ENCODE measurements around the gene HBB. TPM values are rescaled to one million over a fixed set of nuclear protein-coding genes. Genes with fewer than 3 reads are reported as not detected.

HBB gene
- total and polyA plus RNA-seq, 8 donors = 2.2 to 89.0 (median 4.4) TPM

GRCh38 chr11:5188201-5188600, 38.7 kb downstream of the HBB start:
- DNase-seq = no peak
- WGBS, 2 donors = 75 to 76% methylated on average over 2 of the region's 2 CpGs
- H3K9me3 ChIP-seq = no peaks in the 10 kb centered on the region
- TF ChIP-seq, protein P1, sequence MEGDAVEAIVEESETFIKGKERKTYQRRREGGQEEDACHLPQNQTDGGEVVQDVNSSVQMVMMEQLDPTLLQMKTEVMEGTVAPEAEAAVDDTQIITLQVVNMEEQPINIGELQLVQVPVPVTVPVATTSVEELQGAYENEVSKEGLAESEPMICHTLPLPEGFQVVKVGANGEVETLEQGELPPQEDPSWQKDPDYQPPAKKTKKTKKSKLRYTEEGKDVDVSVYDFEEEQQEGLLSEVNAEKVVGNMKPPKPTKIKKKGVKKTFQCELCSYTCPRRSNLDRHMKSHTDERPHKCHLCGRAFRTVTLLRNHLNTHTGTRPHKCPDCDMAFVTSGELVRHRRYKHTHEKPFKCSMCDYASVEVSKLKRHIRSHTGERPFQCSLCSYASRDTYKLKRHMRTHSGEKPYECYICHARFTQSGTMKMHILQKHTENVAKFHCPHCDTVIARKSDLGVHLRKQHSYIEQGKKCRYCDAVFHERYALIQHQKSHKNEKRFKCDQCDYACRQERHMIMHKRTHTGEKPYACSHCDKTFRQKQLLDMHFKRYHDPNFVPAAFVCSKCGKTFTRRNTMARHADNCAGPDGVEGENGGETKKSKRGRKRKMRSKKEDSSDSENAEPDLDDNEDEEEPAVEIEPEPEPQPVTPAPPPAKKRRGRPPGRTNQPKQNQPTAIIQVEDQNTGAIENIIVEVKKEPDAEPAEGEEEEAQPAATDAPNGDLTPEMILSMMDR (IDR thresholded peaks at IDR 0.05) = no peak
- no peak for FAIRE-seq
- H3K4me3 ChIP-seq = no peak overlapping the region
- ATAC-seq = no peak
- H3K27ac ChIP-seq = no peak overlapping the region
- H3K4me1 ChIP-seq = no peaks in the 10 kb centered on the region
- no peaks in the 10 kb centered on the region for H3K27me3 ChIP-seq
- intact Hi-C loops (cut with DNase I) = no loop called here
- no peaks in the 10 kb centered on the region for H3K36me3 ChIP-seq

DNA sequence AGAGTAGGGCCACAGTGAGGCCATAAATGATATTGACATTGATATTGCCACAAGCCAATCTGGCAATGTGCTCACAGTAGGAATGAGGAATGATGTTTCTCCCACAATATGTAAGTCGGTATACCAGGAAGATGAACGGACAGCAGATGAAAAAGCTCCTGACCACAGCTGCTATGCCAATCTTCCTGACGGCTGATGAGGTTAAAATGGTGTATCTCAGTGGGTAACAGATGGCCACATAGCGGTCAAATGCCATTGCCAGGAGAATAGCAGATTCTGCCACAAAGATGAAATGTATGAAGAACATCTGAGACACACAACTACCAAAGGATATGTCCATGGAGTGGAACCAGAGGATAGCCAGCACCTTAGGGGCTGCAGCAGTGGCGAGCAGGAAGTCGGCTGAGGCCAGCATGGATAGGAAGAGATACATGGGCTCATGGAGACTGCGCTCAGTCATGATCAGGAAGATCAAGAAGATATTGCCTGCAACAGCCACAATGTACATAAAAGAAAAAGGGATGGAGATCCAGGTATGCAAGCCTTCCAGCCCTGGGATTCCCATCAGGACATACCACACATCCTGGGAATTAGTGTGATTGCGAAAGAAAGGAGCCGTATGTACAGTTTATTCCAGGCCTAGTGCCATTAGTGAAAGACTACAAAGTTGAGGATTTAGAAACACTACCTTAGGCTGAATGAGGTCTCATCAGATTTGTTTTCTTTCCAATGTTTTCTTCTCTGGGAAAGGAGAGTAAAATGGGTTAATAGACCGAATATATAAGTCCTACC, 48.6 kb downstream of the HBB start:
- Histone ChIP-seq H3K4me1 (no peaks in the 10 kb centered on the region), H3K27ac (no peak overlapping the region), H3K9me3 (no peaks in the 10 kb centered on the region), H3K4me3 (no peak overlapping the region), H3K36me3 (no peaks in the 10 kb centered on the region), H3K27me3 (peaks cover 0 to 3% (median 0%) of the 10 kb centered on the region in 4 donors)
- DNase-seq = no peak
- TF ChIP-seq, protein P1 (IDR thresholded peaks at IDR 0.05) = no peak
- ATAC-seq = no peak
- no peak for FAIRE-seq
- WGBS, 2 donors = 62 to 74% methylated on average over 10 of the region's 10 CpGs
- intact Hi-C loops (cut with DNase I) = no loop called here

Other genes with a start within 250 kb of the HBB start
- not detected for gene OR51L1, start 232.2 kb downstream of the HBB start, total RNA-seq
- gene OR51L1, start 232.2 kb downstream of the HBB start, polyA plus RNA-seq = not detected
- gene OR52J3, start 180.5 kb downstream of the HBB start, total RNA-seq = not detected
- gene OR52J3, start 180.5 kb downstream of the HBB start, polyA plus RNA-seq = not detected
- not detected for gene OR52E2, start 167.4 kb downstream of the HBB start, total RNA-seq
- not detected for gene OR52E2, start 167.4 kb downstream of the HBB start, polyA plus RNA-seq
- not detected for gene OR52E1, start 157.5 kb downstream of the HBB start, total RNA-seq
- gene OR52E1, start 157.5 kb downstream of the HBB start, polyA plus RNA-seq = not detected
- not detected for gene OR52A5, start 88.7 kb downstream of the HBB start, total RNA-seq
- gene OR52A5, start 88.7 kb downstream of the HBB start, polyA plus RNA-seq = not detected
- not detected for gene OR52A1, start 72.3 kb downstream of the HBB start, total RNA-seq
- not detected for gene OR52A1, start 72.3 kb downstream of the HBB start, polyA plus RNA-seq
- not detected for gene OR51V1, start 26.4 kb downstream of the HBB start, total RNA-seq
- not detected for gene OR51V1, start 26.4 kb downstream of the HBB start, polyA plus RNA-seq
- gene HBD, start 7.4 kb upstream of the HBB start, total RNA-seq = 1 to 10 TPM in 1 of 6 donors, not detected in 5; 1.1 TPM
- not detected for gene HBD, start 7.4 kb upstream of the HBB start, polyA plus RNA-seq
- 1 to 10 TPM in 1 of 6 donors, not detected in 5; 3.3 TPM for gene HBG1, start 22.8 kb upstream of the HBB start, total RNA-seq
- gene HBG1, start 22.8 kb upstream of the HBB start, polyA plus RNA-seq = not detected
- 10 to 100 TPM in 1 of 6 donors, not detected in 5; 10.6 TPM for gene HBG2, start 27.7 kb upstream of the HBB start, total RNA-seq
- not detected for gene HBG2, start 27.7 kb upstream of the HBB start, polyA plus RNA-seq
- 1 to 10 TPM in 1 of 6 donors, not detected in 5; 3.5 TPM for gene HBE1, start 42.9 kb upstream of the HBB start, total RNA-seq
- not detected for gene HBE1, start 42.9 kb upstream of the HBB start, polyA plus RNA-seq
- not detected for gene OR51B4, start 74.9 kb upstream of the HBB start, total RNA-seq
- not detected for gene OR51B4, start 74.9 kb upstream of the HBB start, polyA plus RNA-seq
- gene OR51B2, start 97.2 kb upstream of the HBB start, total RNA-seq = not detected
- gene OR51B2, start 97.2 kb upstream of the HBB start, polyA plus RNA-seq = not detected
- under 1 TPM in 3 of 6 donors, not detected in 3; 0.14 to 0.24 (median 0.19) TPM for gene OR51B5, start 116.5 kb upstream of the HBB start, total RNA-seq
- gene OR51B5, start 116.5 kb upstream of the HBB start, polyA plus RNA-seq = under 1 TPM in 1 of 2 donors, not detected in 1; 0.05 TPM
- not detected for gene OR51B6, start 124.4 kb upstream of the HBB start, total RNA-seq
- gene OR51B6, start 124.4 kb upstream of the HBB start, polyA plus RNA-seq = not detected
- gene OR51M1, start 156.7 kb upstream of the HBB start, total RNA-seq = not detected
- not detected for gene OR51M1, start 156.7 kb upstream of the HBB start, polyA plus RNA-seq
- gene OR51Q1, start 195.0 kb upstream of the HBB start, total RNA-seq = not detected
- not detected for gene OR51Q1, start 195.0 kb upstream of the HBB start, polyA plus RNA-seq
- gene OR51I1, start 214.4 kb upstream of the HBB start, total RNA-seq = under 1 TPM in 1 of 6 donors, not detected in 5; 0.28 TPM
- not detected for gene OR51I1, start 214.4 kb upstream of the HBB start, polyA plus RNA-seq
- not detected for gene OR51I2, start 222.3 kb upstream of the HBB start, total RNA-seq
- gene OR51I2, start 222.3 kb upstream of the HBB start, polyA plus RNA-seq = not detected